ENCODE measurements around the gene GRM7.

GRCh38 chr3:7545334-7545733 is 684.4 kb downstream of the GRM7 start:
- TF ChIP-seq CTCF (conservative IDR thresholded peaks at IDR 0.05; ENCODE audit: low read depth, low read length) (no peak), POLR2A (IDR thresholded peaks at IDR 0.05; ENCODE audit: low read depth, low read length) (no peak), RAD21 (IDR thresholded peaks at IDR 0.05; ENCODE audit: low read length) (no peak), NFE2L2 (IDR thresholded peaks at IDR 0.05; ENCODE audit: low read depth, low read length) (no peak), MAFK (IDR thresholded peaks at IDR 0.05; ENCODE audit: low read depth, low read length) (no peak), USF2 (IDR thresholded peaks at IDR 0.05; ENCODE audit: low read depth, low read length) (no peak), CHD1 (IDR thresholded peaks at IDR 0.05; ENCODE audit: low read depth, low read length) (no peak), RFX5 (IDR thresholded peaks at IDR 0.05; ENCODE audit: low read depth, low read length) (no peak), BHLHE40 (IDR thresholded peaks at IDR 0.05; ENCODE audit: low read depth, low read length) (no peak)

Measured in IMR-90 (cell line).